WTC11 (cell line): ENCODE results near the gene PCDH1. TPM values are rescaled to one million over a fixed set of nuclear protein-coding genes. Genes with fewer than 3 reads are reported as not detected.

Experiments used
- ATAC-seq: fragments of 200-7000 bp; cut with Tn5 transposase; 2 replicates; pipeline ENCODE4 v1.10.0; 2021; ENCODE audit warnings: mild to moderate bottlenecking, moderate library complexity
- CTCF ChIA-PET: fragments of 300-600 bp; sonication (Branson Sonifier 250); formaldehyde crosslinking; loops from one replicate; lab custom pipeline; 2021; ENCODE audit warnings: antibody characterized with exemption; lab: Charles Lee
- POLR2A ChIA-PET: fragments of 350-600 bp; sonication (Branson Sonifier 250); formaldehyde crosslinking; loops from one replicate; lab custom pipeline; 2021; ENCODE audit warnings: antibody characterized with exemption; lab: Charles Lee
- DNase-seq: peaks from one replicate; pipeline ENCODE4 v3.0.0; 2021; ENCODE audit warnings: low spot score
- H3K27ac Mint-ChIP-seq: 2 replicates; pipeline ENCODE4 v1.8.0; 2021; ENCODE audit warnings: mixed read lengths
- H3K27me3 Mint-ChIP-seq: 2 replicates; pipeline ENCODE4 v1.8.0; 2021; ENCODE audit warnings: low read depth, mild to moderate bottlenecking, moderate library complexity, mixed read lengths
- H3K36me3 Mint-ChIP-seq: 2 replicates; pipeline ENCODE4 v1.8.0; 2021; ENCODE audit warnings: mixed read lengths
- H3K4me1 Mint-ChIP-seq: 2 replicates; pipeline ENCODE4 v1.8.0; 2022; ENCODE audit warnings: mixed read lengths
- H3K4me3 Mint-ChIP-seq: 2 replicates; pipeline ENCODE4 v1.8.0; 2021; ENCODE audit warnings: mild to moderate bottlenecking, moderate library complexity, mixed read lengths
- H3K9me3 Mint-ChIP-seq: 2 replicates; pipeline ENCODE4 v1.8.0; 2021; ENCODE audit warnings: mixed read lengths
- ATF1 ChIP-seq: sonication (generic); formaldehyde crosslinking; IDR thresholded peaks from 2 replicates; pipeline ENCODE4 v1.8.1; 2023; ENCODE audit warnings: mild to moderate bottlenecking, moderate library complexity, missing genetic modification reagents
- GTF2I ChIP-seq: fragments of 250-450 bp; sonication (Bioruptor Pico); conservative IDR thresholded peaks from 2 replicates; pipeline ENCODE4 v1.4.0; 2021; ENCODE audit warnings: mild to moderate bottlenecking
- JAZF1 ChIP-seq: fragments of 250-450 bp; sonication (Bioruptor Pico); IDR thresholded peaks from 2 replicates; pipeline ENCODE4 v1.9.0; 2021; ENCODE audit warnings: moderate library complexity, mild to moderate bottlenecking, inconsistent platforms
- MXD4 ChIP-seq: fragments of 250-450 bp; sonication (Bioruptor Pico); IDR thresholded peaks from 2 replicates; pipeline ENCODE4 v1.8.0; 2021; ENCODE audit warnings: mild to moderate bottlenecking, moderate library complexity, borderline replicate concordance
- NR2C2 ChIP-seq: sonication (generic); formaldehyde crosslinking; IDR thresholded peaks from 2 replicates; pipeline ENCODE4 v1.8.0; 2022; ENCODE audit warnings: mild to moderate bottlenecking, missing genetic modification reagents
- OVOL2 ChIP-seq: fragments of 250-450 bp; sonication (Bioruptor Pico); IDR thresholded peaks from 2 replicates; pipeline ENCODE4 v1.9.0; 2021; ENCODE audit warnings: mild to moderate bottlenecking, borderline replicate concordance
- ZNF121 ChIP-seq: sonication (generic); formaldehyde crosslinking; IDR thresholded peaks from 2 replicates; pipeline ENCODE4 v1.8.0; 2023; ENCODE audit warnings: missing genetic modification reagents
- ZNF138 ChIP-seq: sonication (generic); formaldehyde crosslinking; conservative IDR thresholded peaks from 2 replicates; pipeline ENCODE4 v1.8.1; 2022; ENCODE audit warnings: mild to moderate bottlenecking, moderate library complexity, missing genetic modification reagents
- ZNF416 ChIP-seq: fragments of 250-450 bp; sonication (Bioruptor Pico); IDR thresholded peaks from 2 replicates; pipeline ENCODE4 v1.9.0; 2021; ENCODE audit warnings: mild to moderate bottlenecking, inconsistent platforms
- total RNA-seq: library from RNA; stranded (reverse); gene quantifications from 3 replicates; pipeline ENCODE4 v1.2.3, GENCODE V29; 2021
- TF ChIP-seq, protein P1 (sequence below): fragments of 250-450 bp; sonication (Bioruptor Pico); IDR thresholded peaks from 2 replicates; pipeline ENCODE4 v1.8.0; 2021; ENCODE audit warnings: mild to moderate bottlenecking
- TF ChIP-seq, protein P2 (sequence below): fragments of 250-450 bp; sonication (Bioruptor Pico); IDR thresholded peaks from 2 replicates; pipeline ENCODE4 v2.1.2; 2022; ENCODE audit warnings: mild to moderate bottlenecking, moderate library complexity
- TF ChIP-seq, protein P3 (sequence below): sonication (generic); formaldehyde crosslinking; IDR thresholded peaks from 2 replicates; pipeline ENCODE4 v1.8.0; 2022; ENCODE audit warnings: mild to moderate bottlenecking, missing genetic modification reagents
- TF ChIP-seq, protein P4 (sequence below): sonication (generic); formaldehyde crosslinking; IDR thresholded peaks from 2 replicates; pipeline ENCODE4 v1.8.0; 2022; ENCODE audit warnings: mild to moderate bottlenecking, missing genetic modification reagents
- TF ChIP-seq, protein P5 (sequence below): fragments of 200-600 bp; IDR thresholded peaks from 2 replicates; pipeline ENCODE4 v1.8.0; 2022; ENCODE audit warnings: antibody characterized with exemption
- TF ChIP-seq, protein P6 (sequence below): sonication (generic); formaldehyde crosslinking; IDR thresholded peaks from 2 replicates; pipeline ENCODE4 v1.8.0; 2022; ENCODE audit warnings: missing genetic modification reagents
- TF ChIP-seq, protein P7 (sequence below): sonication (generic); formaldehyde crosslinking; IDR thresholded peaks from 2 replicates; pipeline ENCODE4 v1.8.1; 2022; ENCODE audit warnings: mild to moderate bottlenecking, moderate library complexity, missing genetic modification reagents
- TF ChIP-seq, protein P8 (sequence below): sonication (generic); formaldehyde crosslinking; IDR thresholded peaks from 2 replicates; pipeline ENCODE4 v1.8.1; 2023; ENCODE audit warnings: mild to moderate bottlenecking, missing genetic modification reagents, moderate library complexity

The PCDH1 gene
- total RNA-seq, 1 experiment from 2014 or later, result 105 TPM

DNA sequence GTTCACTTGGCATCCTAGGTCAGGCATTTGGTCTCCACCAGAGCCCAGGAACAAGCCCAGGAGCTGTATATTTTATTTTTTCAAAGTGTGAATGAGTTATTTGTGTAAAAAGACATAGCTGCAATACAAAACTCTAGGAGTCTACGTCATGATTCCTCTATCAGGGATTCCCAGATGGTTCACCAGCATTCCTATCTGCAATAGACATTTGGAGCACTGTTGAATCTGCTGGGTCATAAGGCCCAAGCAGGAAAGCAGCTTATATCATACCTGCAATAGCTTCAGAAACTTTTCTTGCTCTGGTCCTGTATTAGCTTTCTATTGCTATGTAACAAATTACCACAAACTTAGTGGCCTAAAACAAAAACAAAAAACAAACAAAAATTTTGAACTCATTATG, 28.8 kb upstream of the PCDH1 start:
- Mint-ChIP-seq H3K4me1 (peaks cover 9% of the 10 kb centered on the region; the same call in 1 of the 2 replicates), H3K27me3 (peaks cover 5% of the 10 kb centered on the region), H3K4me3 (no peak overlapping the region), H3K27ac (no peak overlapping the region), H3K9me3 (peaks cover 12% of the 10 kb centered on the region), H3K36me3 (no peaks in the 10 kb centered on the region)
- ChIA-PET CTCF (interaction anchor here (0.6 to 1.2 kb wide), 4 partner anchors 9 to 54 kb away, joined by 3 to 6 read pairs (median 3); no protein-coding TSS in a partner anchor), POLR2A (interaction anchor here (0.6 kb wide), 1 partner anchor 23 kb away, joined by 4 read pairs; no protein-coding TSS in a partner anchor)
- no peak for ATAC-seq
- TF ChIP-seq ATF1 (CRISPR knock-in tag) (no peak), OVOL2 (no peak), NR2C2 (CRISPR knock-in tag) (no peak), MXD4 (CRISPR knock-in tag) (no peak), GTF2I (no peak), ZNF138 (CRISPR knock-in tag) (no peak), ZNF121 (CRISPR knock-in tag) (no peak), ZNF416 (CRISPR knock-in tag) (no peak), JAZF1 (no peak)
- TF ChIP-seq, protein P1, sequence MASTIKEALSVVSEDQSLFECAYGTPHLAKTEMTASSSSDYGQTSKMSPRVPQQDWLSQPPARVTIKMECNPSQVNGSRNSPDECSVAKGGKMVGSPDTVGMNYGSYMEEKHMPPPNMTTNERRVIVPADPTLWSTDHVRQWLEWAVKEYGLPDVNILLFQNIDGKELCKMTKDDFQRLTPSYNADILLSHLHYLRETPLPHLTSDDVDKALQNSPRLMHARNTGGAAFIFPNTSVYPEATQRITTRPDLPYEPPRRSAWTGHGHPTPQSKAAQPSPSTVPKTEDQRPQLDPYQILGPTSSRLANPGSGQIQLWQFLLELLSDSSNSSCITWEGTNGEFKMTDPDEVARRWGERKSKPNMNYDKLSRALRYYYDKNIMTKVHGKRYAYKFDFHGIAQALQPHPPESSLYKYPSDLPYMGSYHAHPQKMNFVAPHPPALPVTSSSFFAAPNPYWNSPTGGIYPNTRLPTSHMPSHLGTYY (CRISPR knock-in tag), result no peak
- TF ChIP-seq, protein P2, sequence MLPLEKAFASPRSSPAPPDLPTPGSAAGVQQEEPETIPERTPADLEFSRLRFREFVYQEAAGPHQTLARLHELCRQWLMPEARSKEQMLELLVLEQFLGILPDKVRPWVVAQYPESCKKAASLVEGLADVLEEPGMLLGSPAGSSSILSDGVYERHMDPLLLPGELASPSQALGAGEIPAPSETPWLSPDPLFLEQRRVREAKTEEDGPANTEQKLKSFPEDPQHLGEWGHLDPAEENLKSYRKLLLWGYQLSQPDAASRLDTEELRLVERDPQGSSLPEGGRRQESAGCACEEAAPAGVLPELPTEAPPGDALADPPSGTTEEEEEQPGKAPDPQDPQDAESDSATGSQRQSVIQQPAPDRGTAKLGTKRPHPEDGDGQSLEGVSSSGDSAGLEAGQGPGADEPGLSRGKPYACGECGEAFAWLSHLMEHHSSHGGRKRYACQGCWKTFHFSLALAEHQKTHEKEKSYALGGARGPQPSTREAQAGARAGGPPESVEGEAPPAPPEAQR (CRISPR knock-in tag), result no peak
- TF ChIP-seq, protein P3, sequence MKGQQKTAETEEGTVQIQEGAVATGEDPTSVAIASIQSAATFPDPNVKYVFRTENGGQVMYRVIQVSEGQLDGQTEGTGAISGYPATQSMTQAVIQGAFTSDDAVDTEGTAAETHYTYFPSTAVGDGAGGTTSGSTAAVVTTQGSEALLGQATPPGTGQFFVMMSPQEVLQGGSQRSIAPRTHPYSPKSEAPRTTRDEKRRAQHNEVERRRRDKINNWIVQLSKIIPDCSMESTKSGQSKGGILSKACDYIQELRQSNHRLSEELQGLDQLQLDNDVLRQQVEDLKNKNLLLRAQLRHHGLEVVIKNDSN (CRISPR knock-in tag), result no peak
- TF ChIP-seq, protein P4, sequence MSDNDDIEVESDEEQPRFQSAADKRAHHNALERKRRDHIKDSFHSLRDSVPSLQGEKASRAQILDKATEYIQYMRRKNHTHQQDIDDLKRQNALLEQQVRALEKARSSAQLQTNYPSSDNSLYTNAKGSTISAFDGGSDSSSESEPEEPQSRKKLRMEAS (CRISPR knock-in tag), result no peak
- TF ChIP-seq, protein P5, sequence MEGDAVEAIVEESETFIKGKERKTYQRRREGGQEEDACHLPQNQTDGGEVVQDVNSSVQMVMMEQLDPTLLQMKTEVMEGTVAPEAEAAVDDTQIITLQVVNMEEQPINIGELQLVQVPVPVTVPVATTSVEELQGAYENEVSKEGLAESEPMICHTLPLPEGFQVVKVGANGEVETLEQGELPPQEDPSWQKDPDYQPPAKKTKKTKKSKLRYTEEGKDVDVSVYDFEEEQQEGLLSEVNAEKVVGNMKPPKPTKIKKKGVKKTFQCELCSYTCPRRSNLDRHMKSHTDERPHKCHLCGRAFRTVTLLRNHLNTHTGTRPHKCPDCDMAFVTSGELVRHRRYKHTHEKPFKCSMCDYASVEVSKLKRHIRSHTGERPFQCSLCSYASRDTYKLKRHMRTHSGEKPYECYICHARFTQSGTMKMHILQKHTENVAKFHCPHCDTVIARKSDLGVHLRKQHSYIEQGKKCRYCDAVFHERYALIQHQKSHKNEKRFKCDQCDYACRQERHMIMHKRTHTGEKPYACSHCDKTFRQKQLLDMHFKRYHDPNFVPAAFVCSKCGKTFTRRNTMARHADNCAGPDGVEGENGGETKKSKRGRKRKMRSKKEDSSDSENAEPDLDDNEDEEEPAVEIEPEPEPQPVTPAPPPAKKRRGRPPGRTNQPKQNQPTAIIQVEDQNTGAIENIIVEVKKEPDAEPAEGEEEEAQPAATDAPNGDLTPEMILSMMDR, result no peak
- TF ChIP-seq, protein P6, sequence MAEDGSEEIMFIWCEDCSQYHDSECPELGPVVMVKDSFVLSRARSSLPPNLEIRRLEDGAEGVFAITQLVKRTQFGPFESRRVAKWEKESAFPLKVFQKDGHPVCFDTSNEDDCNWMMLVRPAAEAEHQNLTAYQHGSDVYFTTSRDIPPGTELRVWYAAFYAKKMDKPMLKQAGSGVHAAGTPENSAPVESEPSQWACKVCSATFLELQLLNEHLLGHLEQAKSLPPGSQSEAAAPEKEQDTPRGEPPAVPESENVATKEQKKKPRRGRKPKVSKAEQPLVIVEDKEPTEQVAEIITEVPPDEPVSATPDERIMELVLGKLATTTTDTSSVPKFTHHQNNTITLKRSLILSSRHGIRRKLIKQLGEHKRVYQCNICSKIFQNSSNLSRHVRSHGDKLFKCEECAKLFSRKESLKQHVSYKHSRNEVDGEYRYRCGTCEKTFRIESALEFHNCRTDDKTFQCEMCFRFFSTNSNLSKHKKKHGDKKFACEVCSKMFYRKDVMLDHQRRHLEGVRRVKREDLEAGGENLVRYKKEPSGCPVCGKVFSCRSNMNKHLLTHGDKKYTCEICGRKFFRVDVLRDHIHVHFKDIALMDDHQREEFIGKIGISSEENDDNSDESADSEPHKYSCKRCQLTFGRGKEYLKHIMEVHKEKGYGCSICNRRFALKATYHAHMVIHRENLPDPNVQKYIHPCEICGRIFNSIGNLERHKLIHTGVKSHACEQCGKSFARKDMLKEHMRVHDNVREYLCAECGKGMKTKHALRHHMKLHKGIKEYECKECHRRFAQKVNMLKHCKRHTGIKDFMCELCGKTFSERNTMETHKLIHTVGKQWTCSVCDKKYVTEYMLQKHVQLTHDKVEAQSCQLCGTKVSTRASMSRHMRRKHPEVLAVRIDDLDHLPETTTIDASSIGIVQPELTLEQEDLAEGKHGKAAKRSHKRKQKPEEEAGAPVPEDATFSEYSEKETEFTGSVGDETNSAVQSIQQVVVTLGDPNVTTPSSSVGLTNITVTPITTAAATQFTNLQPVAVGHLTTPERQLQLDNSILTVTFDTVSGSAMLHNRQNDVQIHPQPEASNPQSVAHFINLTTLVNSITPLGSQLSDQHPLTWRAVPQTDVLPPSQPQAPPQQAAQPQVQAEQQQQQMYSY (CRISPR knock-in tag), result no peak
- TF ChIP-seq, protein P7, sequence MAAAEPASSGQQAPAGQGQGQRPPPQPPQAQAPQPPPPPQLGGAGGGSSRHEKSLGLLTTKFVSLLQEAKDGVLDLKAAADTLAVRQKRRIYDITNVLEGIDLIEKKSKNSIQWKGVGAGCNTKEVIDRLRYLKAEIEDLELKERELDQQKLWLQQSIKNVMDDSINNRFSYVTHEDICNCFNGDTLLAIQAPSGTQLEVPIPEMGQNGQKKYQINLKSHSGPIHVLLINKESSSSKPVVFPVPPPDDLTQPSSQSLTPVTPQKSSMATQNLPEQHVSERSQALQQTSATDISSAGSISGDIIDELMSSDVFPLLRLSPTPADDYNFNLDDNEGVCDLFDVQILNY (CRISPR knock-in tag), result no peak
- TF ChIP-seq, protein P8, sequence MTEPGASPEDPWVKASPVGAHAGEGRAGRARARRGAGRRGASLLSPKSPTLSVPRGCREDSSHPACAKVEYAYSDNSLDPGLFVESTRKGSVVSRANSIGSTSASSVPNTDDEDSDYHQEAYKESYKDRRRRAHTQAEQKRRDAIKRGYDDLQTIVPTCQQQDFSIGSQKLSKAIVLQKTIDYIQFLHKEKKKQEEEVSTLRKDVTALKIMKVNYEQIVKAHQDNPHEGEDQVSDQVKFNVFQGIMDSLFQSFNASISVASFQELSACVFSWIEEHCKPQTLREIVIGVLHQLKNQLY, result no peak
- no peak for DNase-seq
